GM19372 (cell line): ENCODE data around the gene ERMARD.

Experiments used
- ATAC-seq: cut with Tn5 transposase; IDR thresholded peaks from one replicate; pipeline ENCODE4 v1.9.1; 2021; ENCODE audit warnings: mild to moderate bottlenecking, low read depth, moderate library complexity; ENCODE audit not compliant: unreplicated experiment

The ERMARD gene

GRCh38 chr6:169816054-169816453 lies 64.6 kb downstream of the ERMARD start:
- no peak for ATAC-seq

- no peak for ATAC-seq
Measured at GRCh38 chr6:169816975-169817374, 65.6 kb downstream of the ERMARD start.

GRCh38 chr6:169820358-169820757 lies 68.9 kb downstream of the ERMARD start:
- no peak for ATAC-seq

GRCh38 chr6:169824021-169824420 lies 72.6 kb downstream of the ERMARD start:
- no peak for ATAC-seq

- no peak for ATAC-seq
Measured at GRCh38 chr6:169824848-169825557, 73.6 kb downstream of the ERMARD start.

GRCh38 chr6:169825558-169826225 lies 74.3 kb downstream of the ERMARD start:
- ATAC-seq: no peak

GRCh38 chr6:169826697-169827096 lies 75.3 kb downstream of the ERMARD start:
- ATAC-seq: no peak

- ATAC-seq: no peak
Measured at GRCh38 chr6:169827290-169827717, 75.9 kb downstream of the ERMARD start.

GRCh38 chr6:169828176-169828575 lies 76.8 kb downstream of the ERMARD start:
- no peak for ATAC-seq

- no peak for ATAC-seq
Measured at GRCh38 chr6:169829786-169830185, 78.4 kb downstream of the ERMARD start.

- no peak for ATAC-seq
Measured at GRCh38 chr6:169830876-169831275, 79.5 kb downstream of the ERMARD start.
